GM21528 (cell line): ENCODE data around the gene YJEFN3.

Experiments used
- ATAC-seq: cut with Tn5 transposase; IDR thresholded peaks from one replicate; pipeline ENCODE4 v1.9.1; 2021; ENCODE audit warnings: mild to moderate bottlenecking, moderate library complexity; ENCODE audit not compliant: unreplicated experiment, low FRiP score

The YJEFN3 gene

DNA sequence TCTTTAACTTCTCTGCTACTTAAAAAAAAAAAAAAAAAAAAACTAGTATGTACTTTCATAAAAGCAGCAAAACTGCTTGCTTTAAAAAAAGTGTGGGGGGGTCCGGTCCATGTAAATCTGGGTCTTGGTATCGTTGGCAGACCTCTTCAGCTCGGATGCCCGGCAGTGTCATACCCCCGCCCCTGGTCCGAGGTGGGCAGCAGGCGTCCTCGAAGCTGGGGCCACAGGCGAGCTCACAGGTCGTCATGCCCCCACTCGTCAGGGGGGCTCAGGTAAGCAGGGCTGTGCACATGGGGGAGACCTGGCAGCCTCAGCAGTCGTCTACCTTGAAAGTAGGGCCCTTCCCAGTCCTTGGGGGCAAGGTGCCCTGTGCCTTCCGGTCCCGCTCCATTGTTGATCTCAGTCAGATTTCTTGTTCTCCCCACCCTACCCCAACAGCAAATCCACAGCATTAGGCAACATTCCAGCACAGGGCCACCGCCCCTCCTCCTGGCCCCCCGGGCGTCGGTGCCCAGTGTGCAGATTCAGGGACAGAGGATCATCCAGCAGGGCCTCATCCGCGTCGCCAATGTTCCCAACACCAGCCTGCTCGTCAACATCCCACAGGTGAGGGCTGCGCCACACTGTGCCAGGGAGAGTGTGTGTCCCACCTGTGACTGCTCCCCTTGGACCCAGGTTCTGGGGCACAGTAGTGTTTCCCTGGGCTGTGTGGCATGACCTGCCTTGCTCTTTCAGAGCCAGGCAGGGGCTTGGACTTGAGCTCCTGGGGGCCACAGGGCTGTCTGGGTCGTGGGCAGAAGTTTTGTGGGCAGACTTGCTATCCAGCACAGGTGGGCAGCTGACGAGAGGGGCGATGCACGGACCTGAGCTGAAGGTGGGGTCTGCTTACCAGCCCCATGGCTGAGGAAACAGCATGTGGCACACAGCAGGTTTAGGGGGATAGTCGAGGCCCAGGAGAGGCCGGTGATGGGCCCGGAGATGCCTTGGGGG is 32.8 kb upstream of the YJEFN3 start:
- ATAC-seq, result no peak

DNA sequence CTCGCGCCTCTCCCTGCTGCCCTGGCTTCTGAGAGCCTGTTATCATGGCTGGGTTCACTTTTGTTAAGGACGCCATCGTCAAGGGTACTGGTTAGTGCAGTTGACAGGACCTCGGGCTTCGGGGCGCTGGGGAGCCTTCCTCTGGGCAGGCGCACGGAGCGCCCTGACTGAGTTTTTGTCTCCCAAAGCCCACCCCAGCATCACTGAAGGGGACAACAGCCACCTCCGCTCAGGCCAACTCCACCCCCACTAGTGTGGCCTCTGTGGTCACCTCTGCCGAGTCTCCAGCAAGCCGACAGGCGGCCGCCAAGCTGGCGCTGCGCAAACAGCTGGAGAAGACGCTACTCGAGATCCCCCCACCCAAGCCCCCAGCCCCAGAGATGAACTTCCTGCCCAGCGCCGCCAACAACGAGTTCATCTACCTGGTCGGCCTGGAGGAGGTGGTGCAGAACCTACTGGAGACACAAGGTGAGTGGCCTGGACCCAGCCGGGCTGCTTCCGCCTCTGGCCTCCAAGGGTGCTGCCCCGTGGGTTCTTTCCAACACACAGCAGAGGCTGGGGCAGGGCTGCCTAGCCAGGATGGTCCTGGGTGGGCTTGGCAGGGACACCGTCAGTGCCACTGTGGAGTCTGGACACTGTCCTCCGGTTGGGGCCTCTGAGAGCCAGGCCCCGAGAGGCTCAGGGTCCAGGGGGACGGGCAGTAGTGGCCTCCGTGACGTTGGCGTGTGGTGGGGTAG is 30.3 kb upstream of the YJEFN3 start:
- ATAC-seq, result no peak

DNA sequence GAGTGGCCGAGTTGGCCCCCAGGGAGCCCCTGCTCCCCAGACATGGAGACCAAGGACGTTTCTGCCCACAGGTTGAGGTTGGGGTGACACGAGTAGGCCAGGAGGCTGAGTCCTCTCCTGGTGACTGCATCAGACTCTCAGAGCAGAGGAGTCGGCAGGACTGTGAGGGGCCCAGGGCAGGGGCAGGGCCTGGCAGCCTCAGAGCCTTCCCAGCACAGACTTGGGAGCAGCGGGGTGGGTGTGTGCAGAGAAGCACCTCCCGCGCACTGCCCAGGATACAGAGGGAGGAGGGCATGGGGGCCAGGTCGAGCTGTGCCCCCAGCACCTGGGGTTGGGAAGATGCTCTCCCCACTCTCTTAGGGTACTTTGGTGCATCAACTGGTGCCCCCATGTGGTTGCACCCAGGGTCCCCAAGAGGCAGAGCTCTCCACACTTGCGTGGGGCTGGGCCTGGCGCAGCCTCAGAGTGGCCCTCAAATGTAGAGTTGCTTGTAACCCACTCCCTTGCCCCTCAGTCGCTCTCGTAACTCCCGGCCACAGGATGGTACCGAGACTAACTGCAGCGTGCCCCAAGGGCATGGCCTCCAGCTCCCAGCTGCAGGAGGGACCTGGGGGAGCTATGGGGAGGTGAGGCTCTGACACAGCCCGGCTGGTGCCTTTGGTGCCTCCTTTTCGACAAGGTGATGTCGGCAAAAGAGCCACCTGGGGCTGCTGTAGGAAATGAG is 29.3 kb upstream of the YJEFN3 start:
- ATAC-seq, result no peak

DNA sequence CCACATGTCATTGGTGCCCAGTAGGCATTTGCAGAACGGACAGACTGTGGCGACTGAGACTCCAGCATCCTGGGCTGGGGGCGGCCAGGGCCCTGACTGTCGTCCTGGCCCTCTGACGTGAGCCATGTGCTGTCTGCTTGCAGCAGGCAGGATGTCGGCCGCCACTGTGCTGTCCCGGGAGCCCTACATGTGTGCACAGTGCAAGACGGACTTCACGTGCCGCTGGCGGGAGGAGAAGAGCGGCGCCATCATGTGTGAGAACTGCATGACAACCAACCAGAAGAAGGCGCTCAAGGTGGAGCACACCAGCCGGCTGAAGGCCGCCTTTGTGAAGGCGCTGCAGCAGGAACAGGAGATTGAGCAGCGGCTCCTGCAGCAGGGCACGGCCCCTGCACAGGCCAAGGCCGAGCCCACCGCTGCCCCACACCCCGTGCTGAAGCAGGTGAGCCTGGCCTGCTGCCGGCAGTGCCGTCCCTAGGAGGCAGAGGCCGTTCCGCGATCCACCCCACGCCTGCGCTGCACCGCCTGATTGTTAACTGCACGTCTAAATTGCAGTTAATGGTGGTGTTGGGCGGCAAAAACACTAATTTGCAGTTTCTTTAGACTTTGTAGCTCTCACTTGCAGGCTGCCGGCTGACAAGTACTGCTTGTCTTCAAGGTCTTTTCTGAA is 27.6 kb upstream of the YJEFN3 start:
- ATAC-seq, result no peak

DNA sequence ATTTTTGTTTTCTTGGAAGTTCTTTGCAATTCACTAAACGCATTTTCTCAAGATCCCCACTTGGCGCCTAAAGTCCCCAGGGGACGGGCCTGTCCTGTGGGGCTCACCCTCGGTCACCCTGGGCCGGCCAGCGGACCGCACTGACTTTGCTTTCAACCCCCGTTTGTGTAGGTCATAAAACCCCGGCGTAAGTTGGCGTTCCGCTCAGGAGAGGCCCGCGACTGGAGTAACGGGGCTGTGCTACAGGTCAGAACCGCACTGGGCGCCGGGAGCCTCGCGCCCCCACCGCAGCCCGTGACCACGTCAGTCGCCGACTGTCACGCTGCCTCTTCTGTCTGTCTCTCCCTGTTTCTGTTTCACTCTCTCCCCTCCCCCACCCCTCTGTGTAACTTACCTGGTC is 26.9 kb upstream of the YJEFN3 start:
- ATAC-seq, result no peak

DNA sequence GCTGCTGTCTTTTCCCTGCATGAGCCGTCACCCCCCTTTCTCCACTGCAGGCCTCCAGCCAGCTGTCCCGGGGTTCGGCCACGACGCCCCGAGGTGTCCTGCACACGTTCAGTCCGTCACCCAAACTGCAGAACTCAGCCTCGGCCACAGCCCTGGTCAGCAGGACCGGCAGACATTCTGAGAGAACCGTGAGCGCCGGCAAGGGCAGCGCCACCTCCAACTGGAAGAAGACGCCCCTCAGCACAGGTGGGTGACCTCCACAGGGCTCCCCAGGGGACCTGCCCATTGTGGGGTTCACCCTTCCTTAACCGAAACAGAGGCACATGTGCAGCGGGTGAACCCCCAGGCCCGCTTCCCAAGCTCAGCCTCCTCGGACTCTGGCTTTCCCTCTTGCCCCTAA is 26.4 kb upstream of the YJEFN3 start:
- ATAC-seq, result no peak

DNA sequence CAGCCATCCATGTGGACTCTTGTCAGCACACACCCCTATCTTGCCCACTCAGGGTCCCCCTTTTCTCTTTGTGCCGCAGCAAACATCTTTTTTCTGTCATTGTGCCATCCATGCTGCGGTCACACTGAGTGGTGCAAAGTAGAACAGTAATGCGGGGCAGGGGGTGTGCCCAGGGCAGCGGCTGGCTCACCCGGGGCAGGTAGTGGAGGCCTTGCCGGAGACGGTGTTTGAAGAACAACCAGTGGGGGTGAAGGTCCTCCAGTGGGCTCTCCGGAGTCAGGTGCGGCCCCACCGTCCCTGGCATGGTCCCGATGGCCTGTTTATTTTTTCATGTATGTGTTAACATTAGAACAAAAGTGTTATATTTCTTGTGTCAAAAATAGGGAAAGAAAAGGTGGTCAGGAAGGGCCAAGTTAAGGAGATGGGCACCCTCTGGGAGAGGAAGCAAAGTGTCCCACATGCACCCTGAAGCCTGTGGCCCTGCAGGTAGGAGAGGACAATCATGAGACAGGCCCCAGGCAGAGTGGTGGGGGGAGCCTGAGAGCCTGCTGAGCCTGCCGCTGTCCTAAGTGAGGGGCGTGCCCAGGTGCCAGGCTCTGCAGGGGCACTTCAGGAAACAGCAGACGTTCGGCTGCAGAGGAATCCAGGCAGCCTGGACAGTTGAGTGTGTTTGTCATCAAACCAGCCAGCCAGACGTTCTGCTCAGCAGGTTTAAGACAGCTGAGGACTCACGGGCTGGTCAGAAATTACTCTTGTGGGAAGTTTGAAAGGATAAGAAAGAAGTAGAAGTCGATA is 25.7 kb upstream of the YJEFN3 start:
- no peak for ATAC-seq

DNA sequence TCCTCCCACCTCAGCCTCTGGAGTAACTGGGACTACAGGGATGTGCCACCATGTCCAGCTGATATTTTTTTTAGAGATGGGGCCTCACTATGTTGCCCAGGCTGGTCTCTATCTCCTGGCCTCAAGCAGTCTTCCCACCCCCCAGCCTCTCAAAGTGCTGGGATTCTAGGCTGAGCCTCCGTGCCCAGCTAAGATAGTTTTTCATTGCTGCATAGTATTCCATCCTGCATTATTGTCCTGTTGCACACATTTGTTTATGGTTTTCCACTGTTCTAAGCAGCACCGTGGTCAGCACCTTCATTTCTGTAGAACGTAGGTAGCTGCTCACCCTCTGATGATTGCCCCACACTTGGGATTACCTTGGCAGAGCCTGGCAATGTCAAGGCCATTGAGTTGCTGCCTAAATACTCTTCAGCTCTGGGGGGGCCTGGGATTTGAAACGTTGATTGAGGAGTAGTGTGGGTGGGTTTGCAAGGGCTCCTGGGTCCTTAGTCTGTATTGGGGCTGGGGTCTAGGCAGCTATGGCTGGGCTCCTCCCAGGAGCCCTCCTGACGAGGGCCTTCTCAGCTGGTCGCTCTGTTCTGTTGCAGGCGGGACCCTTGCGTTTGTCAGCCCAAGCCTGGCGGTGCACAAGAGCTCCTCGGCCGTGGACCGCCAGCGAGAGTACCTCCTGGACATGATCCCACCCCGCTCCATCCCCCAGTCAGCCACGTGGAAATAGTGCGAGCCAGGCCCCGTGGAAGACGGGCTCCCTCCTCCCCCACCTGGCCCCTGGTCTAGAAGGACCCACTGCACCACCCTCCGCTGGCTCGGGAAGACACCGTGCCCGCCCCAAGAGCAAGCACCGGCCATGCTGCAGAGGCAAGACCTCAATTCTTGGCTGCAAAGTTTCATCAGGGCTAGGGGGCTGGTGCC is 23.7 kb upstream of the YJEFN3 start:
- ATAC-seq, result no peak

DNA sequence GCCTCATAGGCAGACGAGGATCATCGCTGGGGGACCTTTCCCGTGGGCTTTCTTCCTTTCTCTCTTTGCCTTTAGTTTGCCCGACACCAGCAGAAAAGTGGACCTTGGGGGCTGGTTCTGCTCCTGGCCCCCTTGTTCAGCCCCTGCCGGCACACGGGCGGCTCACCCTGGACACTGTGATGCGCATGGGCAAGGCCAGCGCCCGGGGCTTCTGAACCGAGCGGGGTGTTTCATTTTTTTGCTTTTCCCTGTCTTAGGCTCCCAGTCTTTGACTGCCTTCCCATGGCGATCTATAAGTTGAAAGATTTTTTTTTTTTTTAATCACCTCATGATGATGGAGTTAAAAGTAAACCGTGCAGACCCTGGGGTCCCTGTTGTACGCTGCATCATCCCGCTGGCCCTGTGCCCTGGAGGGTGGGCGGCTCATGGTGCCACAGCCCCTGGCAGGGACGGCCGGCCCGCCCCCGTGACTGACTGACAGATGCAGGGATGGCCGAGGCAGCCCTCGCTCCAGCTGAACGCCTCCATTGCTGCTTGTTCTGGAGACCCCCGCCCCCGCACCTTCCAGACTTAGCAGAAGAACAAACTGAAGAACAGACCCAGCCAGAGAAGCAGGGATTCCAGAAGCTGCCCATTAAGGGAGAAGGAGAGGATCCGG is 22.9 kb upstream of the YJEFN3 start:
- no peak for ATAC-seq

DNA sequence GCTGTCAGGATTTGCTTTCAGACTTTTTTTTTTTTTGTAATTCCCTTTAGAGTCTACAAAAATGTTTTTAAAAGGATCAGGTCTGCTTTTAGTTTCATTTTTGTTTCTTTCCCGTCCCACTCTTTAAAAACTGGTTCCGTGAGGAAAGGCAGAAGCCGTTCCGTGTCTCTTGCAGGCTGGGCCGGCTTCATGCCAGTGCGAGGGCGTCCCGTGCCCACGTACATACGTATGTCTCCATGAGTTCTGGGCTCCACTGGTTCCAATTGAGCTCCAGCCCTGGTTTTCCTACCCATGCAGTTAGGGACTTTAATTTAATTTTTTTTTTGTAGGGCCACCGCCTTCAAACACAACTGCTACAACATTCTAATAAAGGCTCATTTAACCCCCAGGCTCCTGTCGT is 22.1 kb upstream of the YJEFN3 start:
- no peak for ATAC-seq

DNA sequence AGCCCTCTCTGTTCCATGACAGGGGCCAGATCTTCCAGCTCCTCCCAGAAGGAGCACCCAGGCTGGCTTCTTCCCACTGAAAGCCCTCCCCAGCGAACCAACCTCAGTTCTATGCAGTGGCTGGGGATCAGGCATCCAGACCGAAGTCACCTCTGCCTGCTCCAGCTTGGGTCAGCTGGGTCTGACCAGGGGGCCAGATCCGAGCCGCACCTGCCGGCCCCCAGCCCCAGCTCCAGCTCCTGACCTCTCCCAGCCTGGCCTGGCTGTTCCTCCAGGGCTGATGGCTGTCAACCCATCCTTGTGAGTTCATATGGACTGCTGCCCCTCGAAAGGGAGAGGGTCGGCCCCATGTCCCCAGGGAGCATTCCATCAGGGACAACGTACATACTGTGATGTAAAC is 21.4 kb upstream of the YJEFN3 start:
- no peak for ATAC-seq

DNA sequence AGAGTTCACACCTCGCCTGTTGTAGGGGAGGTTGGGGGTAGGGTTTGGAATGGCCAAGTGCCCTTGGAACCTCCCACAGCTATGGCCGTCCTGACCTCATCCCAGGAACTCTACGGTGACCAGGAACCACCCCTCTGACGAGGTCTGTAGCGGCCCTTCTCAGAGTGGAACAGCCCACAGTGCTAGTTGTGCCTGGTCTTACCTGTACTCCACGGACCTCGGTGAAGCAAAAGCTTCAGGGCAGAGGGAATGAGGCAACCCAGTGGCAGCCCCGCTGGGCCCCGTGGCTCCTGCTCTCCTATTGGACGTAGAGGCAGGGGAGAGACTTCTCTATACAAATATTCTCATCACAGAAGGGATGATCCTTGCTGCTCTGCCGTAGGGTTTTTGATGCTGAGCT is 20.5 kb upstream of the YJEFN3 start:
- ATAC-seq, result no peak

DNA sequence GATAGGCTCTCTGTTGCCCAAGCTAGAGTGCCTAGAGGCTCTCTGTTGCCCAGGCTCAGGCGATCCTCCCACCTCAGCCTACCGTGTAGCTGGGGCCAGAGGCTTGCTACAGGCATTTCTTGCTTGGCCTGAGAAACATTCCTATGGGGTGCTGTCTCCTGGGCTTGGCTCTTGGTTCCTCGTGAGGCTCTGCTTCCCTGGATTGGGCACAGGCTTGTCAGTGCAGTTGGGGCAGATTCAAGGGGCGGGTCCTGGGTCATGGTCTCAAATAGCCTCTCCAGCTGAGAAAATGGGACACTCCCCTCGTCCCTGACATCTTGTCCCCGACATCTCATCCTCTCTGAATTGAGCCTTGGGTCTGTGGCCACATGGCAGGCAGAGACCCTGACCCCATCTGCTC is 18.3 kb upstream of the YJEFN3 start:
- no peak for ATAC-seq

DNA sequence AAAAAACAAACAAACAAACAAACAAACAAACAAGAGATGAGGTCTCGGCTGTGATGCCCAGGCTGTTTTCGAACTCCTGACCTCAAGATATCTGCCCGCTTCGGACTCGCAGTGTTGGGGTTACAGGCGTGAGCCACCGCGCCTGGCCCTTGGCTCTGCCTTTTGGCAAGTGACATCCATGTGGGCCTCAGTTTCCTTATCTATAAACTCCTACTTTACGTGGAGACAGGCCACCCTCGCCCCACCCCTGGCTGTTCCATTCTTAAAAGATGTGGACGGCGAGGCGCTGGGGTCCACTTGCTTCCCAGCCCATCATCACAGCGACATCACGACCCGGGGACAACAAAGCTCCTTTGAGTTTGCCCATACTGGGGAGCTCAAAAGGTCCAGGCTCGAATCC is 15.0 kb upstream of the YJEFN3 start:
- no peak for ATAC-seq

DNA sequence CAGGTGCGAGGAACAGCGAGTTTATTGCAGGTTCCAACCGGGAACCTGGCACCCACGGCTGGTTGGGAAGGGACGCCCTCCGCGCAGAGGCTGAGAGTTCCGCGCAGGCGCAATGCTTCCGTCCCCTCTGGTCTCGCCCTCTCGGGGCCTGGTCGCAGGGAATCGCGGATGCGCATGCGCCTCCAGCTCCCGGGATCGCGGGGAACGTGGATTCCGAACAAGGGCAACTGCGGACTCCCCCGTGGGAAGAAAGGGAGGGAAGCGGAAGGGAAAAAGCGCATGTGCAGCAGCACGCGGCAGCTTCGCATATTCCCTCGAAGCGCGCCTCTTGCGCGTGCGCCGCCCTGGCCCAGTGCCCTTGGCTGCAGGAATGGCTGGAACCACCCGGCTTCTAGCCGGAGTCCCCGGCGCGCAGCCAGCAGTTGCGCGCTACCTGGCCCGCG is 14.5 kb upstream of the YJEFN3 start:
- ATAC-seq, result no peak

DNA sequence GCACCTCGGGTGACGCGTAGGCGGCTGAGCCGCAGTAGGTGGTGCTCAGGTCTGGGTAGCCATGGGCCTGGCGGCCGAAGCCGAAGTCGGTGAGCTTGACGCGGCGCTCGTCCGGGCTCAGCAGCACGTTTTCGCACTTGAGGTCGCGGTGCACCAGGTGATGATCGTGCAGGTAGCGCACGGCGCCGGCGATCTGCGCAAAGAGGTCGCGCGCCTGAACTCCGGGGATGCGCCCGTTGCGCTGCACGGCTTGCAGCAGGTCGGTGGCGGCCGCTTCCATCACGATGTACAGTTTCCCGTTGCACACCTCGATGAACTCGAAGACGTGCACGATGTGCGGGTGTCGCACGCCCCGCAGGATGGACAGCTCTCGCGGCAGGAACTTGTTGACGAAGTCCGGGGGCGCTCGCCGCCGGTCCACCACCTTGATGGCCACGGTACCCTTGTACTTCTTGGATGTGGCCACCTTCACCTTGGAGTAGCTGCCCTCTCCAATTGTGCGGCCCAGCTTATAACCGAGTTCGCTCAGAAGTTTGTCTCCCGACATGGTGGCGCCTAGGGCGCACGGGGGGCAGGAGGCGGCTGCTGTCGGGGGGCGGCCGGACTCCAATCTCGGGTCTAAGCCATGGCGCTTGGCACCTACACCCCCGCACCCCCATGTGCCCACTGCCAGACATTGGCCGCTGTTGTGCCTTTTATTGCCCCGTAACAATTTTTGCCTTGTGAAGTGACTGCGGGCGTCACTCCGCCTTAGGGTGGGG is 13.7 kb upstream of the YJEFN3 start, which contains the start of gene TSSK6:
TSS of gene TSSK6 (minus strand) at position 668 of the 761 bp plus-strand sequence. CDS start at position 547, 121 bp downstream.
- no peak for ATAC-seq
